GM18868 (cell line): ENCODE measurements around the gene TMIGD2.

Experiments
- ATAC-seq: cut with Tn5 transposase; IDR thresholded peaks from one replicate; pipeline ENCODE4 v1.9.1; 2021; ENCODE audit warnings: mild to moderate bottlenecking, moderate library complexity; ENCODE audit not compliant: unreplicated experiment

TMIGD2 gene

DNA sequence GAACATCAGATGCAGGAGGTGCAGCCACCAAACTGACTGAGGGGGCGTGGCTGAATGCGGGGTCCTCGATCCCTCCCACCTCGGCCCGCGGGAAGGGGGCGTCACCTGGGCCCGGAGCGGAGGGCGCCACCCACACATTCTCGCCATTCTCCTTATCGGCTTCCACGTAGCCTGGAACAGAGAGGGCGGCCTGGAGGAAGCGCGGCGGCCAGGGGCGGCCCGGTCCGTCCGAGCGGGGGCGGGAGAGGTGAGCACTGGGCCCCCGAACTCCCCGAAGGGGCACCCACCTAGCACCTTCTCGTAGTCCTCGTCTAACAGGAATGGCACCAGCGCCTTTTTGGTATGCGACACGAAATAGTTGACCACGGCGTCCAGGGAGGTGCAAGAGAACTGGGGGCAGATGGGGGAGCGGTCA is 24.7 kb upstream of the TMIGD2 start:
- ATAC-seq, result no peak

GRCh38 chr19:4326215-4326836 is 24.1 kb upstream of the TMIGD2 start:
- no peak for ATAC-seq

GRCh38 chr19:4324228-4324627 is 22.0 kb upstream of the TMIGD2 start:
- ATAC-seq, result no peak

DNA sequence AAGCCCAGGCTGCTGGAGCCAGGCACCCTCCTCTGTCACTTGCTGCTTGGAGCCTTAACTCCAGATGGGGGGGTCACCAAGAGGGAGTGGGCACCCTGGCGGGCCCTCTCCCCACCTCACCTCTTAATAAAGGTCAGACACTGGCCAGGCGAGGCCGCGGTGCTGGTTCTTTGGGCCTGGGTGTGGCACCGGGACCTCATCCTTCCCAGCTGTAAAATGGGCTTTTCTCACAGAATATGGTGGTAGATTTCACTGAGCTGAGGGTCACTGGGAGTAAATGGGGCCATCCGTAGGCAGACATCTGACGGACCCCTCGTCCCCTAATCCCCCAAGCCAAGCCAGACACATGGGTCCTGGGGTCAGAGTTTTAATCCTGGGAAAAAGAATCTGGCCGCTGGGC is 21.5 kb upstream of the TMIGD2 start:
- no peak for ATAC-seq

- no peak for ATAC-seq
These were observed 20.9 kb upstream of the TMIGD2 start for GRCh38 chr19:4322942-4323665.

GRCh38 chr19:4320419-4320818 is 18.2 kb upstream of the TMIGD2 start:
- no peak for ATAC-seq

GRCh38 chr19:4319067-4319718 is 17.0 kb upstream of the TMIGD2 start:
- ATAC-seq, result no peak

DNA sequence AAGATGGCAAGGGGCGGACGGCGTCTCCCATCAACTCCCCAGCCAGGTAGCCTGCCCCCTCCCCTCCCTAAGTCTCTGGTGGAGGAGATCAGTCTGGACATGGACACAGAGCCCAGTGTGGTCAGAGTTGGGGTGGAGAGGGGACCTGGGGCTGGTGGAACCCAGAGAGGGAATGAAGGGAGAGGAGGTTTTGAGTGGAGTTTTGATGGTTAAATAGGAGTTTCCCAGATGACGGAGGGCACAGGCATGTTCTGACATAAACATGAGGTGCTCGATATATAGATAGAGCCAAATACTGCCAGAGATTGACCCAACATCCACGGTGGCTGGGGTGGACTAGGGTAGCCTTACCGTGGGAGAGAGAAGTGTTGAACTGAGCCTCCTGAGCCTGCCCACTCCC is 16.3 kb upstream of the TMIGD2 start:
- ATAC-seq, result no peak

DNA sequence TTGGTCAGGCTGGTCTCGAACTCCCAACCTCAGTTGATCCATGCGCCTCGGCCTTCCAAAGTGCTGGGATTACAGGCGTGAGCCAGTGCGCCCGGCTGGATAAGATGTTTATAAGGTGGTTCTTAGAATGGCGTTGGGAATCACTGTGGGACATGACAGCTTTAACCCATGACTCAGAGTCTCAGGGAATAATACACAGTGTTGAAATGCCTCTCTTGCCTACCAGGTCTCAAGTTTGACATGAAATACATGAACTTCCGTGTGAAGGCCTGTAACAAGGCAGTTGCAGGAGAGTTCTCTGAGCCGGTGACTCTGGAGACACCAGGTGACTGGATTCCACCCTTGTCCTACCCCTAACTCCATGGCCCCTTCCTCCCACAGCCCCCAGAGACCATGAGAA is 14.8 kb upstream of the TMIGD2 start:
- no peak for ATAC-seq

GRCh38 chr19:4313847-4314490 is 11.8 kb upstream of the TMIGD2 start:
- no peak for ATAC-seq

DNA sequence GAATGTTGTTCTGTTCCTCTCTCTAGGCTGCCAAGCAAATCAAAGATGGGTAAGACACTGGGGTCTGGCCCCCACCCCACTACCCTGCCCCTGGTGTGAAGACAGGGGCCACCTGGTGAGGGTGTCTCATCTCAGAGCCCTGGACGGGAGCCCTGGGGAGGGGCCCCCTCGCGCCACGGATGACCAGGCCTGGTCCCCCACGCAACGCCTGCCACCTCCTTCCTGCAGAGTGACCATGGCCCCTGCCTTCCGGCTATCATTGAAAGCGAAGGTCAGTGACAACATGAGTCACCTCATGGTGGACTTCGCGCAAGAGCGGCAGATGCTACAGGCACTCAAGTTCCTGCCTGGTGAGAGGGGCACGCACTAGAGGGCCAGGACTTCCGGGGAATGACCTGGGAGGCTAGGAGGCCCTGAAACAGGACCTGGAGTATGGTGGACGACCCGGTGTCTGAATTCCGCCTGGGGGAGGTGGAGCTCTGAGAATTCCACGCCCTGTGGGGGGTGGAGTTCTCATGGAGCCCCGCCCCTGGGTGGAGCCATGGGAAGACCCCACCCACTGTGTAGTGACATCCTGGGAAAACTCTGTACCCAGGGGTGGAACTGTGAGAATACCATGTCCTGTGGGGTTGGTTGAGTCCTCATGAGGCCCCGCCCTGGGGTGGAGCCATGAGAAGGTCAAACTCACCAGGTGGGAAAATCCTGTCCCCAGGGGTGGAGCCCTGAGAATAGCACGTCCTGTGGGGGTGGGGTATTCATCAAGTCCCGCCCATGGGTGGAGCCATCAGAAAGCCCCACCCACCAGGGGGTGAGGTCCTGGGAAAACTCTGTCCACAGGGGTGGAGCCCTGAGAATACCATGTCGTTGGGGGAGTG is 8.3 kb upstream of the TMIGD2 start:
- no peak for ATAC-seq

- no peak for ATAC-seq
These were observed 3.5 kb upstream of the TMIGD2 start for GRCh38 chr19:4305659-4306058.

DNA sequence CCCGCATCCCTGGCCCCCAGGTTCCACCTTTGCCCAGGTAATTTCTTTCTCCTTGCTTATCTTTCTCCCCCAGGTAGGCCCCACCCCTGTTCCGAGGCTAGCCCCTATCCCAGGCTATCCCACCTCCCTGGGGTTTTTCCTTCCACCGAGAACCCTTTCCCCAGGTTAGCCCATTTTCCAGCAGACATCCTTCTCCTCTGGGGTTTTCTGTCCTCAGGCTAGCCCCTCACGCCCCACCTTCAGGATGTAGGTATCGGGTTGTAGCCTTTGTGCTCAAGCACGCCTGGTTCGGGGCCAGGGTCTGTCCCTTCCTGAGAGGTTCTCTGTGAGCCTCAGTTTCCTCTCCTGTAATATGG is 3.0 kb upstream of the TMIGD2 start:
- no peak for ATAC-seq

- ATAC-seq, result no peak
These were observed 2.5 kb upstream of the TMIGD2 start, which contains the start of gene FSD1 for GRCh38 chr19:4304538-4305256. Gene FSD1 (plus strand): TSS chr19:4304598. CDS start chr19:4304747, 149 bp downstream.

GRCh38 chr19:4303819-4304537 is 1.8 kb upstream of the TMIGD2 start:
- no peak for ATAC-seq

GRCh38 chr19:4301590-4302242 is 473 bp downstream of the TMIGD2 start:
- ATAC-seq, result no peak

GRCh38 chr19:4300589-4300988 is 1.6 kb downstream of the TMIGD2 start:
- ATAC-seq, result no peak

DNA sequence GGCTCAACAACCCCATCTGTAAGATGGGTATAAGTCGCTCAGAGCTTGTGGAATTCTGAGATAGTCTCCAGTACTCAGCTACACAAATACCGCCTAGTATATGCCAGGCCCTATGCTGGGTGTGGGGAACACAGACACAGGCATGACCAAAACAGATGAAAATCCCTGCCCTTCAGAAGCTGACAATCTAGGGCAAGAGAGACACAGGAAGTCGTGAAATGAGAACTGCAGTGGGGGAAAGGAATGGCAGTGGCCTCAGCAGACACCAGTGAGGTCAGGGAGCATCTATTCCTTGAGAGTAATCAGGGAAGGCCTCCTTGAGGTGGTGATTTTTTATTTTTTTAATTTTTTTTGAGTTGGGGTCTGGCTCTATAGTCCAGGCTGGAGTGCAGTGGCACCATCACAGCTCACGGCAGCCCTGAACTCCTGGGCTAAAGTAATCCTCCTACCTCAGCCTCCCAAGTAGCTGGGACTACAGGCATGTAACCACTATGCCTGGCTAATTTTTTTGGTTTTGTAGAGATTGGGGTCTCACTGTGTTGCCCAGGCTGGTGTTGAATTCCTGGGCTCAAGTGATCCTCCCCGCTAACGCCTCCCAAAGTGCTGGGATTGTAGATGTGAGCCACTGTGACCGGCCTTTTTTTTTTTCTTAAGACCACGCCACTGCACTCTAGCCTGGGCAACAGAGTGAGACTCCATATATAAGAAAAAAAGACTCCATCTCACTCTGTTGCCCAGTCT is 3.2 kb downstream of the TMIGD2 start:
- no peak for ATAC-seq
